HG03520 (cell line): ENCODE data around the gene MAOA.

ENCODE experiments used
- ATAC-seq: cut with Tn5 transposase; IDR thresholded peaks from one replicate; pipeline ENCODE4 v1.9.1; 2021; ENCODE audit warnings: mild to moderate bottlenecking, moderate library complexity; ENCODE audit not compliant: unreplicated experiment

The MAOA gene

GRCh38 chrX:43745938-43746721 is 90.0 kb downstream of the MAOA start:
- no peak for ATAC-seq

- ATAC-seq = no peak
Measured at GRCh38 chrX:43747476-43747875, 91.4 kb downstream of the MAOA start.

GRCh38 chrX:43750248-43750676 is 94.2 kb downstream of the MAOA start:
- peak; percentile 74 for ATAC-seq

GRCh38 chrX:43753637-43754036 is 97.5 kb downstream of the MAOA start:
- no peak for ATAC-seq

- ATAC-seq = no peak
Measured at GRCh38 chrX:43756076-43756475, 100.0 kb downstream of the MAOA start.

GRCh38 chrX:43758044-43758443 is 101.9 kb downstream of the MAOA start:
- ATAC-seq = no peak

GRCh38 chrX:43785930-43786591 is 130.0 kb downstream of the MAOA start:
- no peak for ATAC-seq
